ENCODE results near the gene TUB. TPM values are rescaled to one million over a fixed set of nuclear protein-coding genes. Genes with fewer than 3 reads are reported as not detected.

Gene TUB
- total and polyA plus RNA-seq, 2 donors (not counting 1 experiment from before 2014, with no cell fraction given) = 9.6 to 10.4 TPM

DNA sequence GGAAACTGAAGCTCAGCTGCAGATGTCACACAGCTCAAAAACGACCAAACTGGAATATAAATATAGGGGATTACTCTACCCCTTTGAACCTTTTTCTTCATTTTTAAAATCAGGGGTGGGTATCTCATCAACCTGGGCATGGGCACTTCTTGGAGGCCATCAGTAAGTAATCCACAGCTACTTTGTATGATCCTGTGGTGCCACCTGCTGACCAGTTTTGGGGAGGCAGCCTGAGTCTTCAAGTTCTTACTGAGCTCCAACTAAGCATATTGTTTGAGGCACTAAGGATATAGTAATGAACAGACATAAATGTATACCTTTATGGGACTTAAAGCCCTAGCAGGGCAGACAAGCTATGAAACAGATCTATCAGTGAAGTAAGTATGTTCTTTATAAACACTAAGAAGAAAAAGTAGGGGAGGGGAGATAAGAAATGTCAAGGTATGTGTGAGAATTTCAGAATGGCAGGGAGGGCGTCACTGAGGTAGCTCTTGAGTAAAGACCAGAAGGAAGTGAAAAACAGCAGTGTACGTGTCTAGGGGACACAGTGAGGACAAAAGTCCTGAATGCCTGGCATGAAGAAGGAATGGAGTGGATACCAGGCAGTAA is 18.4 kb downstream of the TUB start:
- H3K79me2 ChIP-seq (ENCODE audit: control insufficient read depth, insufficient read depth, low read length) = no peaks in the 10 kb centered on the region
- no peak overlapping the region for H2AFZ ChIP-seq (ENCODE audit: low read length)
- H3K4me2 ChIP-seq (ENCODE audit: extremely low read depth, insufficient read depth, low read length) = no peak overlapping the region
- H4K20me1 ChIP-seq (ENCODE audit: control insufficient read depth, extremely low read depth, insufficient read depth, low read length) = no peaks in the 10 kb centered on the region
- H3K4me1 ChIP-seq (ENCODE audit: control insufficient read depth, extremely low read depth, insufficient read depth, low read length) = peaks cover 6% of the 10 kb centered on the region
- DNase-seq (ENCODE audit: low read depth in 2 of 2) = peak; percentile 67 to 84
- no peak overlapping the region for H3K27ac ChIP-seq (ENCODE audit: insufficient read depth, low read length)
- no peak for TF ChIP-seq EZH2 (IDR thresholded peaks at IDR 0.05; ENCODE audit: low read length, missing control alignments)
- peak; percentile 88 to 90 for TF ChIP-seq CTCF (conservative IDR thresholded peaks at IDR 0.05 in 1 of 2, IDR thresholded peaks at IDR 0.05 in 1 of 2; ENCODE audit: low read depth in 1 of 2, low read length in 2 of 2)
- no peak overlapping the region for H3K9ac ChIP-seq (ENCODE audit: insufficient read depth, low read length)
- no peaks in the 10 kb centered on the region for H3K9me3 ChIP-seq (ENCODE audit: control insufficient read depth, insufficient read depth, low read depth, low read length)
- H3K36me3 ChIP-seq (ENCODE audit: control insufficient read depth, insufficient read depth, low read length) = peaks cover 2% of the 10 kb centered on the region
- H3K27me3 ChIP-seq (ENCODE audit: control insufficient read depth, insufficient read depth, low read length) = no peaks in the 10 kb centered on the region
- H3K4me3 ChIP-seq (replicated peaks in 1 of 4; ENCODE audit: control extremely low read depth in 1 of 4, insufficient read depth in 1 of 4, low read depth in 3 of 4, low read length in 4 of 4) = no peak overlapping the region

DNA sequence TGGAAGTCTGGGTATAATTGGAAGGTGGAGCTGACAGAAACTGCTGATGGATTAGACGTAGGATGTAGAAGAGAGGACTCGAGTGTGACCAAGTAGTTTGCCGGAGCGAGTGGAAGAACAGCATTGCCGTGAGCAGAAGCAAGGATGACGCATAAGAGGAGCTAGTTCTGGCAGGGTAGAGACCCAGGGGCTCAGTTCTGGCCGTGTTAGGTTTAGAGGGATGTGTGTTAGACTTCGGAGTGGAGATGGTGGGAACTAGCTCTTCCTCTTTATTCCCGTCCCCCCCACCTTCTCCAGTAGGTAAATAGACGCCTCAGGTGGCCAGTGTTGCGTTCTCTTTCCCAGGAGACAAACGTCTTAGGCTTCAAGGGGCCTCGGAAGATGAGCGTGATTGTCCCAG is 19.1 kb downstream of the TUB start:
- no peak for DNase-seq (ENCODE audit: low read depth in 2 of 2)
- Histone ChIP-seq H2AFZ (ENCODE audit: low read length) (no peak overlapping the region), H3K9me3 (ENCODE audit: control insufficient read depth, insufficient read depth, low read depth, low read length) (no peaks in the 10 kb centered on the region), H3K79me2 (ENCODE audit: control insufficient read depth, insufficient read depth, low read length) (no peaks in the 10 kb centered on the region), H3K9ac (ENCODE audit: insufficient read depth, low read length) (no peak overlapping the region), H3K36me3 (ENCODE audit: control insufficient read depth, insufficient read depth, low read length) (peaks cover 1% of the 10 kb centered on the region), H3K27ac (ENCODE audit: insufficient read depth, low read length) (no peak overlapping the region), H3K27me3 (ENCODE audit: control insufficient read depth, insufficient read depth, low read length) (no peaks in the 10 kb centered on the region), H3K4me3 (replicated peaks in 1 of 4; ENCODE audit: control extremely low read depth in 1 of 4, insufficient read depth in 1 of 4, low read depth in 3 of 4, low read length in 4 of 4) (no peak overlapping the region), H3K4me2 (ENCODE audit: extremely low read depth, insufficient read depth, low read length) (no peak overlapping the region), H4K20me1 (ENCODE audit: control insufficient read depth, extremely low read depth, insufficient read depth, low read length) (no peaks in the 10 kb centered on the region), H3K4me1 (ENCODE audit: control insufficient read depth, extremely low read depth, insufficient read depth, low read length) (peaks cover 6% of the 10 kb centered on the region)
- no peak for TF ChIP-seq CTCF (conservative IDR thresholded peaks at IDR 0.05 in 1 of 2, IDR thresholded peaks at IDR 0.05 in 1 of 2; ENCODE audit: low read depth in 1 of 2, low read length in 2 of 2)
- no peak for TF ChIP-seq EZH2 (IDR thresholded peaks at IDR 0.05; ENCODE audit: low read length, missing control alignments)

GRCh38 chr11:8100605-8101004 is 19.6 kb downstream of the TUB start:
- Histone ChIP-seq H3K4me2 (ENCODE audit: extremely low read depth, insufficient read depth, low read length) (no peak overlapping the region), H3K27ac (ENCODE audit: insufficient read depth, low read length) (no peak overlapping the region), H3K36me3 (ENCODE audit: control insufficient read depth, insufficient read depth, low read length) (peaks cover 1% of the 10 kb centered on the region), H4K20me1 (ENCODE audit: control insufficient read depth, extremely low read depth, insufficient read depth, low read length) (no peaks in the 10 kb centered on the region), H3K9ac (ENCODE audit: insufficient read depth, low read length) (no peak overlapping the region), H3K79me2 (ENCODE audit: control insufficient read depth, insufficient read depth, low read length) (no peaks in the 10 kb centered on the region), H3K4me3 (replicated peaks in 1 of 4; ENCODE audit: control extremely low read depth in 1 of 4, insufficient read depth in 1 of 4, low read depth in 3 of 4, low read length in 4 of 4) (no peak overlapping the region), H3K27me3 (ENCODE audit: control insufficient read depth, insufficient read depth, low read length) (no peaks in the 10 kb centered on the region), H3K4me1 (ENCODE audit: control insufficient read depth, extremely low read depth, insufficient read depth, low read length) (peaks cover 6% of the 10 kb centered on the region), H3K9me3 (ENCODE audit: control insufficient read depth, insufficient read depth, low read depth, low read length) (no peaks in the 10 kb centered on the region), H2AFZ (ENCODE audit: low read length) (no peak overlapping the region)
- TF ChIP-seq CTCF (conservative IDR thresholded peaks at IDR 0.05 in 1 of 2, IDR thresholded peaks at IDR 0.05 in 1 of 2; ENCODE audit: low read depth in 1 of 2, low read length in 2 of 2) (no peak), EZH2 (IDR thresholded peaks at IDR 0.05; ENCODE audit: low read length, missing control alignments) (no peak)
- no peak for DNase-seq (ENCODE audit: low read depth in 2 of 2)

Measured in fibroblast of lung (primary cell).